T-helper 17 cell (primary cell): Measurements from ENCODE around the gene GPR15LG. TPM values are rescaled to one million over a fixed set of nuclear protein-coding genes. Genes with fewer than 3 reads are reported as not detected.
"Not testable (repeated sequence)": the region's sequence is repeated elsewhere in the genome, so short reads cannot be mapped to it uniquely, and the experiment has no call there.

Experiments used
- ATAC-seq: fragments of 150-1000 bp; cut with Tn5 transposase; 2 replicates; pipeline ENCODE4 v1.10.0; 2021; ENCODE audit warnings: mild to moderate bottlenecking, moderate library complexity
- DNase-seq, 3 donors: peaks; one replicate each; pipeline versions ENCODE4 v3.0.0 to v3.0.0-alpha.2; 2020 to 2021
- H3K9me3 ChIP-seq: one replicate; pipeline ENCODE4 v1.7.0; 2013; ENCODE audit warnings: low read length, mild to moderate bottlenecking; ENCODE audit not compliant: control insufficient read depth, poor library complexity, severe bottlenecking
- H3K27ac Mint-ChIP-seq: one replicate; pipeline ENCODE4 v1.8.0; 2022; ENCODE audit warnings: mild to moderate bottlenecking, moderate library complexity, mixed read lengths
- H3K27me3 Mint-ChIP-seq: one replicate; pipeline ENCODE4 v1.8.0; 2022; ENCODE audit warnings: mixed read lengths
- H3K36me3 Mint-ChIP-seq: one replicate; pipeline ENCODE4 v1.8.0; 2022; ENCODE audit warnings: low read depth, mixed read lengths
- H3K4me1 Mint-ChIP-seq: one replicate; pipeline ENCODE4 v1.8.0; 2022; ENCODE audit warnings: mild to moderate bottlenecking, mixed read lengths
- H3K4me3 Mint-ChIP-seq: one replicate; pipeline ENCODE4 v1.8.0; 2022; ENCODE audit warnings: mild to moderate bottlenecking, moderate library complexity, mixed read lengths
- total RNA-seq, 4 donors: library from RNA in 2 of 4; stranded (reverse) in 2 of 4; gene quantifications; one replicate each; pipeline ENCODE4 v1.2.3 and lab custom pipeline; 2022 to 2026

The GPR15LG gene
- total RNA-seq, 2 donors from 2014 or later, result not detected

DNA sequence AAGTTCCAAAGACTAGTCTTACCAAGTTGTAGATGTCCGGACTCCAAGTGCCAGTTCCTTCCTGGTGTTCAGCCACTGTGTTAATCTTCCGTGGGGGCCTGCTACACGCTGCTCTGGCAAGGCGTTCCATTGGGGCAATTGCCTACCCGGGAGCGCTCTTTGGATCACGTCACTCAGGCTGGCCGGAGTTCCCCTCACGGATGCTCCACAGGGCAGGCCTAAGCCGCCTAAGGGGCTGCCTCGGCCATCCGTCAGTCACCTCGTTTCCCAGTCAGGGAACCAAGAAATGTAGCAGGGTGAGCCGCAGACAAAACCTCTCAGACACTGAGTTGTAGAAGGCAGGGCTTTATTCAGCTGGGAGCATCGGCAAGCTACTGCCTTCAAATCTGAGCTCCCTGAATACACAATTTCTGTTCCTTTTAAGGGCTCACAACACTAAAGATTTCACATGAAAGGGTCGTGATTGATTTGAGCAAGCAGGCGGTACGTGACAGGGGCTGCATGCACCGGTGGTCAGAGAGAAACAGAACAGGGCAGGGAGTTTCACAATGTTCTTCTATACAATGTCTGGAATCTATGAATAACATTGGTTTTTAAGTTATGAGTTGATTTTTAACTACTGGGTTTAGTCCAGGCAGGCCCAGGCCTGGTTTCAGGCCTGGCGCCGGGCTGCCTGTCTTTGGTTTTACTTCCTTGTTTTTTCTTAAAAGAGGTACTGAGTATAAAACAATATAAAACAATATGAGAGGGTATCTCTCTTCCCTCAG is 1.7 kb upstream of the GPR15LG start:
- not testable (repeated sequence) for ATAC-seq, H3K4me1 Mint-ChIP-seq, H3K27me3 Mint-ChIP-seq, DNase-seq, H3K9me3 ChIP-seq, H3K4me3 Mint-ChIP-seq, H3K36me3 Mint-ChIP-seq
- peak overlapping the region; percentile 51 for H3K27ac Mint-ChIP-seq

DNA sequence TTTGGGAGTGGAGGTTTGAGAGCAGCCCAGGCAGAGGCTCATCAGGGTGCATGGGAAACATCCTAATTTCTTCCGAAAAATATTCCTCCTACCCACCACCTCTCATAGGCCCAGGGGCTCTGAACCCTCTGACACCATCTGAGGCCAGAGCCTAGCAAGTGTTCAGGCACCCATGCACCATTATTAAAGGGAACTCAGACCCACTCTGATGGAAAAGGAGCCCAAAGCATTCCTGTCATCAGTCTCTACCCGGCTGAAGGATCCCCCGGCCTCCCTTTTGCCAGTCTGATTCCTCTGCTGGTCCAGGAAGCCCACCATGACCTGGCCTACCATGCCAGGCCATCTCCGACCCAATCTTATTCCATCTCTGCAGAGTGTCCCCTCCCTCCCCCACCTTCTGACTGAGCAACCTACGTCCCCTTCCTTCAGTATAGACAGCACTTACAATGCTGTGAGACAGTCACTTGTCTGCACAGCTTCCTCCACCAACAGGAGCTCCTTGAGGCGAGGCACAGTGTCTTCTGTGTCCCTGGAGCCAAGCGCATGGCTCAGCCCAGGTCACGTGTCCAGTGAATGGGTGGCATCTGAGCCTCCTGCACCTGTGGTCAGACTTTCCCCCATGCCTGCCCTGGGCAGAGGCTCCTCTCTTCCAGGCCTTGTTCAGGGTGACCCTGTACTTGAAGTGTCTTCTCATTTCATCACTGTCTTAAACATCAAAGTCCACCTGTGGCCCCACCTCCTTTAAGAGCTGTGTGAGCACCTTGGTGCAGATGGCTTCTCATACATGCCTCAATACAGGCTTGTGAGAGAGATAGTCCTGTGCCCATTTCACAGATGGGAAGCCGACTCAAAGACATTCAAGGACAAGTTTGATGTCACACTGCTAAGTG is 889 bp upstream of the GPR15LG start:
- peak overlapping the region; percentile 51 for H3K27ac Mint-ChIP-seq
- ATAC-seq (no peak), DNase-seq (no peak)
- no peaks in the 10 kb centered on the region for H3K36me3 Mint-ChIP-seq
- peaks cover 4% of the 10 kb centered on the region for H3K27me3 Mint-ChIP-seq
- H3K4me3 Mint-ChIP-seq, result no peak overlapping the region
- H3K9me3 ChIP-seq, result no peaks in the 10 kb centered on the region
- peaks cover 5% of the 10 kb centered on the region for H3K4me1 Mint-ChIP-seq

DNA sequence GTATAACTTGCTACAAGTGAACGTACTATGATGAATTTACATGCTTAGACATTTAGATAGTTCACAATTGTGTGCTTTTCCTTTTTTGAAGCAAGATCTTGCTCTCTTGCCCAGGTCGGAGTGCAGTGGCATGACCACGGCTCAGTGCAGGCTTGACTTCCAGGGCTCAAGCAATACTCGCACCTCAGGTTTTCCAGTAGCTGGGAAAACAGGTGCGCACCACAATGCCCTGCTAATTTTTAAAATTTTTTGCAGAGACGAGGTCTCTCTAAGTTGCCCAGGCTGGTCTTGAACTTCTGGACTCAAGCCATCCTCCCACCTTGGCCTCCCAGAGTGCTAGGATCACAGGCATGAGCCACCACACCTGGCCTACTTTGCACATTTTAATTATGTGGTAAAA is 1.8 kb downstream of the GPR15LG start:
- ATAC-seq, result no peak
- no peaks in the 10 kb centered on the region for H3K36me3 Mint-ChIP-seq
- no peak overlapping the region for H3K27ac Mint-ChIP-seq
- no peak for DNase-seq
- peaks cover 4% of the 10 kb centered on the region for H3K27me3 Mint-ChIP-seq
- H3K4me1 Mint-ChIP-seq, result peaks cover 5% of the 10 kb centered on the region
- no peaks in the 10 kb centered on the region for H3K9me3 ChIP-seq
- H3K4me3 Mint-ChIP-seq, result no peak overlapping the region

DNA sequence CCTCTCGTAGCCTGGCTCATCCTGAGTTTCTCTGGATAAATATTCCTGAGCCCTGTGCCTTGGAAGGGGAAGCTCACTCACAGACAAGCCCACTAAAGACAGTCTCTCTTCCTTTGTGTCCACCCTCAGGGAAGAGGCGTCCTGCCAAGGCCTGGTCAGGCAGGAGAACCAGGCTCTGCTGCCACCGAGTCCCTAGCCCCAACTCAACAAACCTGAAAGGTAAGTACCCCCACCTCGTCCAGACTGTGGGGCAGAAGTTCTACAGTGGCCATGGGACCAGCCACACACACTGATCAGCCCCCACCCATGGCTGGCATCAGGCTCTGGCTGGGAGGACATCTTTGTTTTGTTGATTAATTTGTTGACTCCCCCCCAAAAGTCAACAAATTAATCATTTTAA is 2.8 kb downstream of the GPR15LG start:
- H3K4me3 Mint-ChIP-seq, result peak overlapping the region; percentile 33
- no peaks in the 10 kb centered on the region for H3K36me3 Mint-ChIP-seq
- H3K4me1 Mint-ChIP-seq, result peaks cover 5% of the 10 kb centered on the region
- no peaks in the 10 kb centered on the region for H3K9me3 ChIP-seq
- peaks cover 4% of the 10 kb centered on the region for H3K27me3 Mint-ChIP-seq
- ATAC-seq (no peak), DNase-seq (no peak)
- no peak overlapping the region for H3K27ac Mint-ChIP-seq

DNA sequence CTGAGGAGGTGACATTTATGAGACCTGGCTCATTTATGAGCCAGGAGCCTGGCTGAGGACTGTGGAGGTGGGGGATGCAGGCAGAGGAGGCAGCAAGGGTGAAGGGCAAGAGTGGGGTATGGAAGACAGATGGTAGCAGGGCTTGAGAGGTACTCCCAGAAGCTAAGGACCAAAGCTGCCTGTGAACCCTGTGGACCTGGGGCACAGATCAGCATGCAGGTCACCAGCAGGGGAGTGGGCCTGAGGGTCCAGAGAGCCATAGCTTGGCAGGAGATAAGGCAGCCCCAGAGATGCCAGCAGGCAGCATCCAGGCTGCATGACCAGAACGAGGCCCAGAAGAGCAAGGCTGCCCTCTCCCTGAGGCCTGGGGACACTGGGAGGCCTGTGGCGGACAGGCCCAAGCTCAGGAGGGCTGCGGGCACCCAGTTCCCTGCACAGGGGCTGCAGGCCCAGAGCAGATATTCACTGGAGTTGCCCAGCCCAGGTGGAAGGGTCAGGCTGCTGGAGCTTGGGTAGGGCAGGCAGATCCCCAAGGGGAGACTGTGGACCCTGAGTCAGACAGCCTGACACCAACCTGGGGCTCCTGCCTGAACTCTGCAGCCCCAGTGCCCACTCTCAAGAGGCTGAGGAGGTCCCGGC is 3.4 kb downstream of the GPR15LG start:
- Mint-ChIP-seq H3K4me1 (peaks cover 5% of the 10 kb centered on the region), H3K36me3 (no peaks in the 10 kb centered on the region), H3K27ac (no peak overlapping the region), H3K27me3 (peaks cover under 1% of the 10 kb centered on the region), H3K4me3 (peak overlapping the region; percentile 33)
- no peak for ATAC-seq
- H3K9me3 ChIP-seq, result no peaks in the 10 kb centered on the region
- no peak for DNase-seq

DNA sequence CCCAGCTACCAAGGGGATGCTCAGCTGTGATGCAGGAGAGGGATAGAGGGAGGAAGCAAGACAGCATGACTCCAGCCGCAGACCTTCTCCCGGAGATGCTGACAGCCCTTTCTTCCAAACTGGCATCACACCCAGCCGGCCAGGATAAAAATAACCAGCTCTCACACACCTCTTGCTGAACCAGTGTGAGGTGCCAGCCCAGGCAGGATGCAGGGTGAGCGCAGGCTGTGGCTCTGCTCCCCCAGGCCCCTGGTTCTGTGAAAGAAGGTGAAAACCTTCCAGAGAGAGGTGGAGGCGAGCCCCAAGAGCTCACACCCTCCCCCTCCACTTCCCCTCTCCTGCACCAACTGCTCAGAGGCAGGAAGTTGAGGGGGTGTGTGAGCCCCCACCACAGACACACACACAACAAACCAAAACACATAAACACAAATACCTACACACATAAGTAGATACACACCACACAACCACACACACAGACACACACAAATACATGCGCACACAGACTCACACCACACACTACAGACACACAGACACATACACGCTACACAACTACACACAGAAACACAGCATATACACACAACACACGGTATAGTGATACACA is 4.0 kb downstream of the GPR15LG start:
- no peak for DNase-seq
- ATAC-seq, result peak; percentile 73
- Mint-ChIP-seq H3K27me3 (no peaks in the 10 kb centered on the region), H3K4me1 (peaks cover 5% of the 10 kb centered on the region), H3K4me3 (no peak overlapping the region), H3K36me3 (no peaks in the 10 kb centered on the region), H3K27ac (no peak overlapping the region)
- H3K9me3 ChIP-seq, result no peaks in the 10 kb centered on the region

DNA sequence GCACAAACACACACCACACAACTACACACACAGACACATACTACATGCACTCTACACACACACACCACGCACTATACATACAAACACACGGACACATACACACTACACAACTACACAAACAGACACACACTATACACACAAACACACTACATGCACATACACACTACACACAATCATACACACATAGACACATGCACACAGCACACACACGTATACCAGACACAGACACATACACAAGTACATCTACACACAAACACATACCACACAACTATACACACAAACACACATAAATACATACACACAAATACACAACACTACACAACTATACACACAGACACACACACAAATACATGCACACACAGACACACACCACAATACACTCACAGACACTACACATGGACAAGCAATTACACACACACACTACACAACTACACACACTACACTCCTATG is 4.6 kb downstream of the GPR15LG start:
- DNase-seq (no peak), ATAC-seq (no peak)
- Mint-ChIP-seq H3K27ac (no peak overlapping the region), H3K36me3 (no peaks in the 10 kb centered on the region), H3K4me1 (peaks cover 5% of the 10 kb centered on the region), H3K27me3 (no peaks in the 10 kb centered on the region), H3K4me3 (no peak overlapping the region)
- H3K9me3 ChIP-seq, result no peaks in the 10 kb centered on the region

DNA sequence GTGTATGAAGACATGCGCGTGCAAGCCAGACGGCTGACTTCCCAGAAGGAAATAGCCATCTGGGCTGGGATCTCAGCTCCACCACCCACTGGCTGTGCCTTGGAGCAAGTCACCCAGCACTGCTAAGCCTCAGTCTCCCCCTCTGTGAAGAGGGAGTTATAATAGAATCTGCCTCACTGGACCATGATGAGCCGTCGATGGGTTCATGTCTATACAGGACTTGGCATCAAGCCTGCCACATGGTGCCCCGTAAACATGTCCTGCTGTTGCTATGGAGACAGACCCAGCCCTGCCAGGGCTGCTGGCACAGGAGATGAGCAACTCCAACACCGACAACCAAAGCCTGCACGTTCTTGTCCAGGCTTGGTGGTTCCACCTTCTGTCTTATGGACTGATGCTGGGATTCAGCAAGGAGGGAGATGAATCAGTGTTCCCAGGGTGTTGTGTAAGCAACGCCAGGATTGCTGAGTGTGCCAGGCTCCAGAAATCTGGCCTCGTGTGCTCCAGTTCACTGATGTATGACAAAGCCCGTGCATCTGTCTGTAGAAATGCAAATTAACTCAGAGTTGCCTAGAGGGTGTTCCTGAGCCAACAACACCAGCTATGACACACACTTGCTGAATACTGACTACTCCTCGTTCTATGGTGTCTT is 5.6 kb downstream of the GPR15LG start:
- Mint-ChIP-seq H3K4me3 (no peak overlapping the region), H3K27me3 (no peaks in the 10 kb centered on the region), H3K27ac (no peak overlapping the region), H3K36me3 (no peaks in the 10 kb centered on the region), H3K4me1 (peaks cover 5% of the 10 kb centered on the region)
- no peaks in the 10 kb centered on the region for H3K9me3 ChIP-seq
- ATAC-seq (peak; percentile 72), DNase-seq (peak in 1 of 3 donors; percentile 15)

DNA sequence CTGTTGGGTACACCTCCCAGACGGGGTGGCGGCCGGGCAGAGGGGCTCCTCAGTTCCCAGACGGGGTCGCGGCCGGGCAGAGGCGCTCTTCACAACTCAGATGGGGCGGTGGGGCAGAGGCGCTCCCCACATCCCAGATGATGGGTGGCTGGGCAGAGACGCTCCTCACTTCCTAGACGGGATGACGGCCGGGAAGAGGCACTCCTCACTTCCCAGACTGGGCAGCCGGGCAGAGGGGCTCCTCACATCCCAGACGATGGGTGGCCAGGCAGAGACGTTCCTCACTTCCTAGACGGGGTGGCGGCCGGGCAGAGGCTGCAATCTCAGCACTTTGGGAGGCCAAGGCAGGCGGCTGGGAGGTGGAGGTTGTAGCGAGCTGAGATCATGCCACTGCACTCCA is 6.8 kb downstream of the GPR15LG start:
- not testable (repeated sequence) for H3K27ac Mint-ChIP-seq, H3K9me3 ChIP-seq, H3K27me3 Mint-ChIP-seq, DNase-seq, ATAC-seq, H3K4me3 Mint-ChIP-seq, H3K4me1 Mint-ChIP-seq, H3K36me3 Mint-ChIP-seq

DNA sequence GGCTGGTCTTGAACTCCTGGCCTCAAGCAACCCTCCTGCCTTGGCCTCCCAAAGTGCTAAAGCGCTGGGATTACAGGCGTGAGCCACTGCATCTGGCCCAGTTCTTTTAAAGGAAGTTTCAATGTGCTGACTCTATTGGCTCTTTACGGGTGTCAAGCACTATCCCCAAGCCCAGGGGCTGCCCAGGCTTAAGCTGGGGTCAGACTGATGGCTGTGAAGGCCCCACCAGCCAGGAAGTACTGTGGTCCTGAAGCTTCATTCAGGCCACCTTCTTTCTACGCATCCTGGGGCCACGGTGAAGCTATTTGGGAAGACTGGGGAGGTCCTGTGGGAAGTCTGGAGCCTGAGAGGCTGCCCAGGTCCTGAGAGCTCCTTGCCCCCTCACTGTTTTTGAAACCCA is 8.0 kb downstream of the GPR15LG start:
- no peaks in the 10 kb centered on the region for H3K27me3 Mint-ChIP-seq
- no peaks in the 10 kb centered on the region for H3K36me3 Mint-ChIP-seq
- no peaks in the 10 kb centered on the region for H3K9me3 ChIP-seq
- ATAC-seq, result no peak
- no peak overlapping the region for H3K4me3 Mint-ChIP-seq
- DNase-seq, result no peak
- H3K27ac Mint-ChIP-seq, result no peak overlapping the region
- H3K4me1 Mint-ChIP-seq, result peaks cover 3% of the 10 kb centered on the region

DNA sequence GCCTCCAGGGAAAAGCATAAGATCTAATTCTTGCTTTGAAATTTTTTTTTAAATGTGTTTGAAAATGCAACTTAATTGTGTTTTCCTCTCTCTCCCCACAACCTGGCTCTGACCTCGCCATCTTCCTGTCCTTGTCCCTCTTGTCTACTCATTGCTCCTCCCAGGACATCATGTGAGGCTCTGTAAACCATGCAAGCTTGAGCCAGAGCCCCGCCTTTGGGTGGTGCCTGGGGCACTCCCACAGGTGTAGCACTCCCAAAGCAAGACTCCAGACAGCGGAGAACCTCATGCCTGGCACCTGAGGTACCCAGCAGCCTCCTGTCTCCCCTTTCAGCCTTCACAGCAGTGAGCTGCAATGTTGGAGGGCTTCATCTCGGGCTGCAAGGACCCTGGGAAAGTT is 10.9 kb downstream of the GPR15LG start:
- Mint-ChIP-seq H3K4me3 (no peak overlapping the region), H3K27ac (peak overlapping the region; percentile 27), H3K36me3 (no peaks in the 10 kb centered on the region), H3K4me1 (no peaks in the 10 kb centered on the region), H3K27me3 (no peaks in the 10 kb centered on the region)
- no peak for ATAC-seq
- no peaks in the 10 kb centered on the region for H3K9me3 ChIP-seq
- DNase-seq, result no peak

DNA sequence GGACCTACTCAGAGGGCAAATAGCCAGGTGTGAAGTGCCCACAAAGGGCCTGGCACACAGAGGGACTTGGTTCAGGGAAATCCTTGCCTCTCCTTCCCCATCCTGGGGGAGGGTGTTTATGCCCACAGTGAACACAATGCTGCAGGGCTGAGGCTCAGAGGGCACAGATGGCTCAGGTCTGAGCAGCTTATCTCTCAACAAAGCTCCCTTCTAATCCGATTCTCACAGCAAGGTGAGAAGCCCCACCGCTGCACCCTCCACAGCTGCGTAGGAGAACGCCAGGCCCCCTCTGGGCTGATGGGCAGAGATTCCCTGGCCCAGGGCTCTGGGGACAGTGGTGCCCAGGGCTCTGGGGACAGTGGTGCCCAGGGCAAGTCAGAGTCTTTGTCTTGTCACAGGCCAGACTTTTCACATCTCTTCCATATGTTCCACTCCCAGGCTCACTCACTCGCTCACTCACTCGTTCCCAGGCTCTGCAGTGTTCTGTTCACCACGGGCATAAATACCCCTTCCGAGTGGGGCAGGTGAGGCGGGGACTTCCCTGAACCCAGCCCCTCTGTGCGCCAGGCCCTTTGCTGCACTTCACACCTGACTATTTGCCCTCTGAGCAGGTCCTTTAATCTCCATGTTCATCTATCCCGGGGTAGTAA is 12.1 kb downstream of the GPR15LG start:
- no peak for DNase-seq
- no peaks in the 10 kb centered on the region for H3K36me3 Mint-ChIP-seq
- peaks cover 4% of the 10 kb centered on the region for H3K4me1 Mint-ChIP-seq
- no peak for ATAC-seq
- H3K4me3 Mint-ChIP-seq, result no peak overlapping the region
- H3K9me3 ChIP-seq, result no peaks in the 10 kb centered on the region
- no peaks in the 10 kb centered on the region for H3K27me3 Mint-ChIP-seq
- H3K27ac Mint-ChIP-seq, result no peak overlapping the region
